Measurements from ENCODE around the gene LANCL3.

- TF ChIP-seq POLR2AphosphoS5 (IDR thresholded peaks at IDR 0.05; ENCODE audit: low read depth, low read length) (no peak), TCF7L2 (IDR thresholded peaks at IDR 0.05; ENCODE audit: low read depth, low read length) (no peak)
- TF ChIP-seq, protein P1, sequence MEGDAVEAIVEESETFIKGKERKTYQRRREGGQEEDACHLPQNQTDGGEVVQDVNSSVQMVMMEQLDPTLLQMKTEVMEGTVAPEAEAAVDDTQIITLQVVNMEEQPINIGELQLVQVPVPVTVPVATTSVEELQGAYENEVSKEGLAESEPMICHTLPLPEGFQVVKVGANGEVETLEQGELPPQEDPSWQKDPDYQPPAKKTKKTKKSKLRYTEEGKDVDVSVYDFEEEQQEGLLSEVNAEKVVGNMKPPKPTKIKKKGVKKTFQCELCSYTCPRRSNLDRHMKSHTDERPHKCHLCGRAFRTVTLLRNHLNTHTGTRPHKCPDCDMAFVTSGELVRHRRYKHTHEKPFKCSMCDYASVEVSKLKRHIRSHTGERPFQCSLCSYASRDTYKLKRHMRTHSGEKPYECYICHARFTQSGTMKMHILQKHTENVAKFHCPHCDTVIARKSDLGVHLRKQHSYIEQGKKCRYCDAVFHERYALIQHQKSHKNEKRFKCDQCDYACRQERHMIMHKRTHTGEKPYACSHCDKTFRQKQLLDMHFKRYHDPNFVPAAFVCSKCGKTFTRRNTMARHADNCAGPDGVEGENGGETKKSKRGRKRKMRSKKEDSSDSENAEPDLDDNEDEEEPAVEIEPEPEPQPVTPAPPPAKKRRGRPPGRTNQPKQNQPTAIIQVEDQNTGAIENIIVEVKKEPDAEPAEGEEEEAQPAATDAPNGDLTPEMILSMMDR (IDR thresholded peaks at IDR 0.05): no peak
Measured at GRCh38 chrX:37580080-37580479, 8.6 kb downstream of the LANCL3 start.

Measured in Panc1 (cell line).